HepG2 (cell line): Measurements from ENCODE around the gene MYADML2. TPM values are rescaled to one million over a fixed set of nuclear protein-coding genes. Genes with fewer than 3 reads are reported as not detected.

Experiments
- ARNT ChIP-seq: fragments of 450-650 bp; IDR thresholded peaks from 2 replicates; pipeline ENCODE4 v1.6.1; 2017
- ATF1 ChIP-seq: IDR thresholded peaks from 2 replicates; pipeline ENCODE4 v1.6.1; 2016; ENCODE audit warnings: mild to moderate bottlenecking, control low read depth
- BORCS8-MEF2B ChIP-seq: sonication (generic); formaldehyde crosslinking; IDR thresholded peaks from 2 replicates; pipeline ENCODE4 v1.8.0; 2022; ENCODE audit warnings: mild to moderate bottlenecking, missing genetic modification reagents
- CAMTA2 ChIP-seq: sonication (generic); formaldehyde crosslinking; IDR thresholded peaks from 2 replicates; pipeline ENCODE4 v1.4.0; 2020; ENCODE audit warnings: mild to moderate bottlenecking, missing genetic modification reagents, borderline replicate concordance
- CTCF ChIP-seq: sonication (generic); formaldehyde crosslinking; IDR thresholded peaks from 2 replicates; pipeline ENCODE4 v1.5.0; 2020; ENCODE audit warnings: mild to moderate bottlenecking, missing genetic modification reagents, moderate library complexity
- GPN1 ChIP-seq: sonication (generic); formaldehyde crosslinking; IDR thresholded peaks from 2 replicates; pipeline ENCODE4 v1.5.1; 2020; ENCODE audit warnings: missing genetic modification reagents, borderline replicate concordance
- GTF3A ChIP-seq: sonication (generic); formaldehyde crosslinking; conservative IDR thresholded peaks from 2 replicates; pipeline ENCODE4 v1.4.0; 2020; ENCODE audit warnings: mild to moderate bottlenecking, missing genetic modification reagents
- HOXA3 ChIP-seq: sonication (generic); formaldehyde crosslinking; IDR thresholded peaks from 2 replicates; pipeline ENCODE4 v1.5.0; 2020; ENCODE audit warnings: missing genetic modification reagents
- HOXD1 ChIP-seq: sonication (generic); formaldehyde crosslinking; IDR thresholded peaks from 2 replicates; pipeline ENCODE4 v1.5.0; 2020; ENCODE audit warnings: missing genetic modification reagents
- IRX3 ChIP-seq: sonication (generic); formaldehyde crosslinking; IDR thresholded peaks from 2 replicates; pipeline ENCODE4 v1.8.1; 2023; ENCODE audit warnings: mild to moderate bottlenecking, low read depth, missing genetic modification reagents, borderline replicate concordance
- PAWR ChIP-seq: sonication (generic); formaldehyde crosslinking; IDR thresholded peaks from 2 replicates; pipeline ENCODE4 v1.4.0; 2020; ENCODE audit warnings: missing genetic modification reagents, mild to moderate bottlenecking, borderline replicate concordance
- PCBP1 ChIP-seq: fragments of 200-400 bp; formaldehyde crosslinking; IDR thresholded peaks from 2 replicates; pipeline ENCODE4 v1.6.1; 2017; ENCODE audit warnings: mild to moderate bottlenecking, low read depth, low read length, borderline replicate concordance
- POGZ ChIP-seq: sonication (generic); formaldehyde crosslinking; IDR thresholded peaks from 2 replicates; pipeline ENCODE4 v1.4.0; 2020; ENCODE audit warnings: mild to moderate bottlenecking, missing genetic modification reagents
- SETDB1 ChIP-seq: sonication (generic); formaldehyde crosslinking; IDR thresholded peaks from 2 replicates; pipeline ENCODE4 v1.5.1; 2020; ENCODE audit warnings: missing genetic modification reagents, mild to moderate bottlenecking, borderline replicate concordance
- SIN3B ChIP-seq: fragments of 150-350 bp; IDR thresholded peaks from 2 replicates; pipeline ENCODE4 v1.6.1; 2014; ENCODE audit warnings: low read length
- SRF ChIP-seq: IDR thresholded peaks from 2 replicates; pipeline ENCODE4 v1.6.1; 2011; ENCODE audit warnings: mild to moderate bottlenecking, low read depth, low read length, moderate library complexity
- ZBTB42 ChIP-seq: sonication (generic); formaldehyde crosslinking; IDR thresholded peaks from 2 replicates; pipeline ENCODE4 v1.5.0; 2020; ENCODE audit warnings: mild to moderate bottlenecking, missing genetic modification reagents
- ZMYM4 ChIP-seq: sonication (generic); formaldehyde crosslinking; IDR thresholded peaks from 2 replicates; pipeline ENCODE4 v1.8.1; 2023; ENCODE audit warnings: mild to moderate bottlenecking, missing genetic modification reagents
- ZNF253 ChIP-seq: sonication (generic); formaldehyde crosslinking; IDR thresholded peaks from 2 replicates; pipeline ENCODE4 v1.8.0; 2022; ENCODE audit warnings: mild to moderate bottlenecking, missing genetic modification reagents, borderline replicate concordance
- ZNF414 ChIP-seq: sonication (generic); formaldehyde crosslinking; IDR thresholded peaks from 2 replicates; pipeline ENCODE4 v1.5.0; 2020; ENCODE audit warnings: missing genetic modification reagents
- ZNF576 ChIP-seq: sonication (generic); formaldehyde crosslinking; IDR thresholded peaks from 2 replicates; pipeline ENCODE4 v1.4.0; 2020; ENCODE audit warnings: mild to moderate bottlenecking, missing genetic modification reagents
- ZNF773 ChIP-seq: sonication (generic); formaldehyde crosslinking; IDR thresholded peaks from 2 replicates; pipeline ENCODE4 v1.4.0; 2020; ENCODE audit warnings: missing genetic modification reagents, borderline replicate concordance
- ZNF816 ChIP-seq: sonication (generic); formaldehyde crosslinking; IDR thresholded peaks from 2 replicates; pipeline ENCODE4 v1.8.0; 2022; ENCODE audit warnings: missing genetic modification reagents, mild to moderate bottlenecking, borderline replicate concordance
- polyA plus RNA-seq, 8 experiments: library from polyadenylated mRNA; depleted of rRNA in 3 of 8; stranded (reverse) in 7 of 8; unstranded in 1 of 8; fragments of >200 nt; fragmentation: Illumina TruSeq in 4 of 8; extraction: Trizol in 4 of 8; gene quantifications; 2 replicates each; pipeline versions ENCODE4 v1.2.1 to v1.2.3, GENCODE V29; 2011 to 2016; ENCODE audit warnings: low read depth in 4 of 8, missing spikeins in 1 of 8, mixed read lengths in 1 of 8; ENCODE audit not compliant: insufficient read depth in 1 of 8
- total RNA-seq, 5 experiments: library from RNA; depleted of rRNA; stranded (reverse); fragments of >200 nt; fragmentation: Illumina TruSeq; extraction: Trizol; gene quantifications; 2 replicates each; pipeline ENCODE4 v1.2.3, GENCODE V29; 2016; ENCODE audit warnings: low read depth in 1 of 5
- TF ChIP-seq, protein P1 (sequence below): sonication (generic); formaldehyde crosslinking; IDR thresholded peaks from 2 replicates; pipeline ENCODE4 v1.8.1; 2023; ENCODE audit warnings: missing genetic modification reagents, mild to moderate bottlenecking, borderline replicate concordance
- TF ChIP-seq, protein P2 (sequence below): sonication (generic); formaldehyde crosslinking; IDR thresholded peaks from 2 replicates; pipeline ENCODE4 v1.9.0; 2021; ENCODE audit warnings: missing genetic modification reagents, borderline replicate concordance

Gene MYADML2
- total and polyA plus RNA-seq, 2 of the 13 experiments (the other 11 are each of a cell fraction or from before 2014, with no cell fraction given): not detected

- TF ChIP-seq ZBTB42 (CRISPR knock-in tag) (no peak), POGZ (CRISPR knock-in tag) (no peak), GTF3A (CRISPR knock-in tag) (no peak), ARNT (no peak), BORCS8-MEF2B (CRISPR knock-in tag) (peak; percentile 48; the same call in 1 of the 2 replicates), IRX3 (no peak), SRF (no peak), SIN3B (no peak), ATF1 (CRISPR knock-in tag) (no peak), PCBP1 (no peak), ZNF253 (no peak), SETDB1 (CRISPR knock-in tag) (no peak), ZNF773 (no peak), ZNF414 (CRISPR knock-in tag) (0 out of 2 replicates have a peak, but pooled peaks have one; percentile 52), GPN1 (CRISPR knock-in tag) (no peak), HOXA3 (CRISPR knock-in tag) (no peak; the same call in 1 of the 2 replicates), CAMTA2 (CRISPR knock-in tag) (no peak), ZNF576 (CRISPR knock-in tag) (no peak), HOXD1 (CRISPR knock-in tag) (no peak), ZNF816 (CRISPR knock-in tag) (no peak), CTCF (CRISPR knock-in tag) (peak; percentile 17; the same call in 1 of the 2 replicates), PAWR (CRISPR knock-in tag) (no peak), ZMYM4 (no peak)
- TF ChIP-seq, protein P1, sequence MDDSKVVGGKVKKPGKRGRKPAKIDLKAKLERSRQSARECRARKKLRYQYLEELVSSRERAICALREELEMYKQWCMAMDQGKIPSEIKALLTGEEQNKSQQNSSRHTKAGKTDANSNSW (CRISPR knock-in tag): no peak
- TF ChIP-seq, protein P2, sequence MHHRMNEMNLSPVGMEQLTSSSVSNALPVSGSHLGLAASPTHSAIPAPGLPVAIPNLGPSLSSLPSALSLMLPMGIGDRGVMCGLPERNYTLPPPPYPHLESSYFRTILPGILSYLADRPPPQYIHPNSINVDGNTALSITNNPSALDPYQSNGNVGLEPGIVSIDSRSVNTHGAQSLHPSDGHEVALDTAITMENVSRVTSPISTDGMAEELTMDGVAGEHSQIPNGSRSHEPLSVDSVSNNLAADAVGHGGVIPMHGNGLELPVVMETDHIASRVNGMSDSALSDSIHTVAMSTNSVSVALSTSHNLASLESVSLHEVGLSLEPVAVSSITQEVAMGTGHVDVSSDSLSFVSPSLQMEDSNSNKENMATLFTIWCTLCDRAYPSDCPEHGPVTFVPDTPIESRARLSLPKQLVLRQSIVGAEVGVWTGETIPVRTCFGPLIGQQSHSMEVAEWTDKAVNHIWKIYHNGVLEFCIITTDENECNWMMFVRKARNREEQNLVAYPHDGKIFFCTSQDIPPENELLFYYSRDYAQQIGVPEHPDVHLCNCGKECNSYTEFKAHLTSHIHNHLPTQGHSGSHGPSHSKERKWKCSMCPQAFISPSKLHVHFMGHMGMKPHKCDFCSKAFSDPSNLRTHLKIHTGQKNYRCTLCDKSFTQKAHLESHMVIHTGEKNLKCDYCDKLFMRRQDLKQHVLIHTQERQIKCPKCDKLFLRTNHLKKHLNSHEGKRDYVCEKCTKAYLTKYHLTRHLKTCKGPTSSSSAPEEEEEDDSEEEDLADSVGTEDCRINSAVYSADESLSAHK (CRISPR knock-in tag): no peak
Observed at GRCh38 chr17:81924557-81925532, 22.2 kb downstream of the MYADML2 start (continued).
